ENCODE results near the gene RCAN3.
"Not testable (repeated sequence)": the region's sequence is repeated elsewhere in the genome, so short reads cannot be mapped to it uniquely, and the experiment has no call there.

Gene RCAN3

GRCh38 chr1:24508911-24509310 lies 6.3 kb downstream of the RCAN3 start:
- in situ Hi-C loops (cut with MboI; ENCODE audit: low sequenced_read_pairs): no loop called here

DNA sequence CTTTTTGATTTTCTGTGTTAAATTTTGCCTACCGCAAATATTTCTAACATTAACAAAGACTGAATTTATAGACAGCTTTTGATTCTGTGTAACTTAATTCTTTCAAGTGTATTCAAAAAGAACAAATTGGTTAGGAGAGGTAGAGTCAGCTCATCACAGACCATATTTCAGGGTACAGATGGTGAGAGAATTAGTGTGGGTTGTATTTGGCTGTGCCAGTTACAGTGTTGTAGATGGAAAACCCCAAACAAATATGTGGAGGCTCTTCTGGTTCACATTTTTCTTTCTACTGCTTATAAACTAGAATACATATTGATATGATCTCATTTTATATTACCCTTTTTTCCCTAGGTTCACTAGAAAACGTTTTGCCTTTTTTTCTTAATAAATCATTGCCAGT lies 11.1 kb downstream of the RCAN3 start:
- in situ Hi-C loops (cut with MboI; ENCODE audit: low sequenced_read_pairs): no loop called here

DNA sequence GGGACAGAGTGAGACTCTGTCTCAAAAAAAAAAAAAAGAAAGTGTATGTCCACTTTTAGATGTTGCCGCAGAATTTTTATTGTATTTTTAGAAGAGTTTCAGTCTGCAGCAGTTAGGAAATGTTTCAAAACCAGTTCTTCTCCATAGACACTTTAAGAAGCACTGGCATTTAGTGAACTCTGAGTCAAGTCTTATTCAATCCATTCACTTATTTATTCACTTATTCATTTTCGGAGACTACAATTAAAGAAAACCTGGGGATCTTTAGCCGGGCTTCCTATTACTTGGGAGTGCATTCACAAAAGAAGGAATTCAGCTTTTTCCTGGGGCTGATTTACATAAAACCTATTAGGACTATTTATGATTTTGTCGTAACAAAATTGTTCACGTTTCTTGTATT lies 12.3 kb downstream of the RCAN3 start:
- in situ Hi-C loops (cut with MboI; ENCODE audit: low sequenced_read_pairs): no loop called here

DNA sequence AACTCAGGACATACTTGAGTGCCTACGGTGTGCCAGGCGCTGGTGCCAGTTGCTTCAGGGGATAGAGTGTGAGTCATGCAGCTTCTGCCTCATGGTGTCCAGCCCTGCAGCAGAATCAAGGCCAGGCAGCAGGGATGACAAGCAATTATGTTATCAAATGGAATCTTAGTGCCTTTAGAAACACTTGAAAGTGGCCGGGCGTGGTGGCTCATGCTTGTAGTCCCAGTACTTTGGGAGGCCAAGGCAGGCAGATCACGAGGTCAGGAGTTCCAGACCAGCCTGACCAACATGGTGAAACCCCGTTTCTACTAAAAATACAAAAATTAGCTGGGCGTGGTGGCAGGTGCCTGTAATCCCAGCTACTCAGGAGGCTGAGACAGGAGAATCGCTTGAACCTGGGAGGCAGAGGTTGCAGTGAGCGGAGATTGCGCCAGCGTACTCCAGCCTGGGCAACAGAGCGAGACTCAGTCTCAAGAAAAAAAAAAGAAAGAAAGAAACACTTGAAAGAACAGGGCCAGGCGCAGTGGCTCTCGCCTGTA lies 13.1 kb downstream of the RCAN3 start:
- in situ Hi-C loops (cut with MboI; ENCODE audit: low sequenced_read_pairs): not testable (repeated sequence)

- in situ Hi-C loops (cut with MboI; ENCODE audit: low sequenced_read_pairs): no loop called here
These were observed 13.9 kb downstream of the RCAN3 start for GRCh38 chr1:24516506-24516905.

DNA sequence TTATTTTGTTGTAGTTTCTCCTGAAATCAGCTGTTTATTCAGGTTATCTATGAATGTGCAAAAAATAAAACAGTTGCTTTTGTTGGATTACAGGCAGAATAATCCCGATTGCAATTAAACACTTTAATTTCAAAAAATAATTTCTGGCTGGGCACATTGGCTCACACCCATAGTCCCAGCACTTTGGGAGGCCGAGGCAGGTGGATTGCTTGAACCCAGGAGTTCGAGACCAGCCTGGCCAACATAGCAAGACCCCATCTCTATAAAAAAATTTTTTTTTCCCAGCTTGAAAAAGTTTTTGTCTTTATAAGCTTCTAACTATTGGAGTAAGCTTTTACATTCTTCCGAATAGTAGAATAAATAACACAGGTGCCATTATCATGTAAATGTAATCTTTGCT lies 15.3 kb downstream of the RCAN3 start:
- in situ Hi-C loops (cut with MboI; ENCODE audit: low sequenced_read_pairs): no loop called here

GRCh38 chr1:24520282-24520681 lies 17.6 kb downstream of the RCAN3 start:
- in situ Hi-C loops (cut with MboI; ENCODE audit: low sequenced_read_pairs): not testable (repeated sequence)

GRCh38 chr1:24525606-24526005 lies 23.0 kb downstream of the RCAN3 start:
- in situ Hi-C loops (cut with MboI; ENCODE audit: low sequenced_read_pairs): no loop called here

GRCh38 chr1:24526045-24526444 lies 23.4 kb downstream of the RCAN3 start:
- in situ Hi-C loops (cut with MboI; ENCODE audit: low sequenced_read_pairs): no loop called here

GRCh38 chr1:24526940-24527542 lies 24.4 kb downstream of the RCAN3 start:
- in situ Hi-C loops (cut with MboI; ENCODE audit: low sequenced_read_pairs): no loop called here

DNA sequence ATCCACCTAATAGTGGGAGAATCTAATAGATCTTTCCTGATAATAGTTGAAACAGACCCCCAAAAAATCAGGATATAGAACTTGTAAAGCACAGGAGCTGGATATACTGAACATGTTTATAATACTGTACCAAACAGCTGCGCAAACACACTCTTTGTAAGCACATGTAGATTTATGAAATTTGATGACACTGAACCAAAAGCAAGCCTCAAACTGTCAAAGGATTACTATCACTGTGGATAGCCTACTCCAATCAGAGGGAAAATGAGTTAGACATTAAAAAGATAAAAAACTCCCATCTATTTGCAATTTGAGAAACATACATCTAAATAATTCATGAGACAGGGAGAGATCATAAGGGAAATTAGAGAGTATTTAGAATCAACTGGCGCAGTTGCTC lies 26.1 kb downstream of the RCAN3 start:
- in situ Hi-C loops (cut with MboI; ENCODE audit: low sequenced_read_pairs): no loop called here

GRCh38 chr1:24529292-24529691 lies 26.7 kb downstream of the RCAN3 start:
- in situ Hi-C loops (cut with MboI; ENCODE audit: low sequenced_read_pairs): not testable (repeated sequence)

- in situ Hi-C loops (cut with MboI; ENCODE audit: low sequenced_read_pairs): no loop called here
These were observed 32.4 kb downstream of the RCAN3 start for GRCh38 chr1:24535021-24535424.

GRCh38 chr1:24535778-24536177 lies 33.1 kb downstream of the RCAN3 start:
- in situ Hi-C loops (cut with MboI; ENCODE audit: low sequenced_read_pairs): no loop called here

DNA sequence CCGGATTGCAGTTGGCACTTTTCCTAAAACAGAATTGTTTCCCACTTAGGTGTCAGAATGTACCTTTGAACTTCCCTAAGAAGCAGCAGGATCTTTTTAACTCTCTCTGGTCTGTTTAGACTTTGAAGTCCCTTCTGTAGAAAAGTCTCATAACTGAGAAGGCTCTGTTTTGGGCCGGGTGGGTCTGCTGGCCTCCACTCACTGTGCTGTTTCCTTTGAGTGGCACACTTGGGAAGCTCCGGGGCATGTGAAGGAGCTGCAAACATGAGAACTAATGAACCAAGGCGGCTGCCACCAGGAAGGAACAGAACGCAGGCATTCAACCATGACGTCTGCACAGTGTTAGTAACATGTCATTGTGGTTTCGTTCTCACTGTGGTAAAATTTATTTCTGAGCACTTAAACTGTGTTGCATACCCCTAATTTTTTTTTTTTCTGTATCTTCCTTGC lies 33.8 kb downstream of the RCAN3 start:
- in situ Hi-C loops (cut with MboI; ENCODE audit: low sequenced_read_pairs): no loop called here

GRCh38 chr1:24540051-24540905 lies 37.6 kb downstream of the RCAN3 start:
- in situ Hi-C loops (cut with MboI; ENCODE audit: low sequenced_read_pairs): no loop called here

- in situ Hi-C loops (cut with MboI; ENCODE audit: low sequenced_read_pairs): no loop called here
These were observed 38.5 kb downstream of the RCAN3 start for GRCh38 chr1:24540906-24541710.

DNA sequence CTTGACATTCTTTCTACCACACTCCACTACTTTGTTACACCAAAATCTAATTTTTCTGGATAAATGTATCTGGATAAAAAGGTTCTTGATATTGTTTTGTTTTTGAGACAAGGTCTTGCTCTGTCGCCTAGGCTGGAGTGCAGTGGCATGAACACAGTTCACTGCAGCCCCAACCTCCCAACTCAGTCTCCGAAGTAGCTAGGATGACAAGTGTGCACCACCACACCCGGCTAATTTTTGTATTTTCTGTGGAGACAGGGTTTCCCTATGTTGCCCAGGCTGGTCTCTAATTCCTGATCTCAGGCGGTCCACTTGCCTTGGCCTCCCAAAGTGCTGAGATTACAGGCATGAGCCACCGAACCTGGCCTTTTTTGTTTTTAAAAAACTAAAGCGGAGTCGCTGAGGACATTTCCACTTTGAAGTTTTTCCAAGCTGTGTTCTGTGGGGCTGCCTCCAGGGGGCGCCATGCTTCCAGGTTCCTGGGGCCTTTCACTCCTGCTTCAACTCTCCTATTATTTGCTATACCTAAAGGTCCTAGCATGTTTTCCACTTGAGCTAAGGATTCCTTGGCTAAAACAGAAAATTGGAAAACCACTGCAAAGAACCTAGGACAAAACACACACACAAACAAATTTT lies 39.2 kb downstream of the RCAN3 start:
- in situ Hi-C loops (cut with MboI; ENCODE audit: low sequenced_read_pairs): no loop called here

DNA sequence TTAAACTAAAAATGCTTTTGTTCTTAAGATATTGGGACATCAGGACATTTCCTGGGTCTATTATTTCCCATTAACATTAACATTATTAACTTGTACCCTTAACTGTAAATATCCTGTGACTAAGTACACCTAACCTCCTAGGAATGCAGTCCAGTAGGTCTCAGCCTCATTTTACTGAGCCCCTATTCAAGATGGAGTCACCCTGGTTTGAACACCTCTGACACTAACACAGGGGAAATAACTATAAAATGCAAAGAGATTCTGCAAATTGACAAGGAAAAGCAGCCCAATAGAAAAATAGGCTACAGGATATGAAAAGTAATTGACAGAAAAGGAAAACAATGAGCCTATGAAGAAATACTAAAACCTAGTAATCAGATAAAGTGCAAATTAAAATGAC lies 41.6 kb downstream of the RCAN3 start:
- in situ Hi-C loops (cut with MboI; ENCODE audit: low sequenced_read_pairs): no loop called here

DNA sequence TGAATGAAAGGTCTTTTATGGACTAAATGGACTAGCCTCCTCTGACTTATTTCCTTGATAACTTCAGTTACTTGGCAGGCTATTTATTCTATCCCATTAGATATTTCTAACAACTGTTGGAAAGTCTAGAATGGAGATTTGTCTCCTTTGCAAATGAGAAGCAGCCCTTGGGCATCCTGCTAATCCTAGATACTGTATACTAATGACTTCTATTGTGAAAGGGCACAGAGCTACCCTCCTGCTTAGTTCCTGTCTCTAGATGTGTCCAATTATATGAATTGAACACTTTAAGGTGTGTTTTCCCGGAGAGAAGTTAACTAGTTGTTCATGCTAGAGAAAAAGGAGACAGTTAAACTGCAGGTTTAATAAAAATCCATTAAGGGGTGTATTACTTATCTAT lies 43.0 kb downstream of the RCAN3 start:
- in situ Hi-C loops (cut with MboI; ENCODE audit: low sequenced_read_pairs): no loop called here

- in situ Hi-C loops (cut with MboI; ENCODE audit: low sequenced_read_pairs): no loop called here
These were observed 44.6 kb downstream of the RCAN3 start for GRCh38 chr1:24547195-24547594.

Data from HL-60/S4 (cell line).